Middle frontal gyrus (tissue), 1 donor: ENCODE measurements around the gene ASIC2.

Source experiments
- DNase-seq: peaks from one replicate; pipeline ENCODE4 v3.0.0-alpha.2; 2015; ENCODE audit warnings: low spot score; ENCODE audit errors: extremely low spot score

ASIC2 gene

GRCh38 chr17:33163533-33164168, 129.4 kb downstream of the ASIC2 start:
- no peak for DNase-seq

DNA sequence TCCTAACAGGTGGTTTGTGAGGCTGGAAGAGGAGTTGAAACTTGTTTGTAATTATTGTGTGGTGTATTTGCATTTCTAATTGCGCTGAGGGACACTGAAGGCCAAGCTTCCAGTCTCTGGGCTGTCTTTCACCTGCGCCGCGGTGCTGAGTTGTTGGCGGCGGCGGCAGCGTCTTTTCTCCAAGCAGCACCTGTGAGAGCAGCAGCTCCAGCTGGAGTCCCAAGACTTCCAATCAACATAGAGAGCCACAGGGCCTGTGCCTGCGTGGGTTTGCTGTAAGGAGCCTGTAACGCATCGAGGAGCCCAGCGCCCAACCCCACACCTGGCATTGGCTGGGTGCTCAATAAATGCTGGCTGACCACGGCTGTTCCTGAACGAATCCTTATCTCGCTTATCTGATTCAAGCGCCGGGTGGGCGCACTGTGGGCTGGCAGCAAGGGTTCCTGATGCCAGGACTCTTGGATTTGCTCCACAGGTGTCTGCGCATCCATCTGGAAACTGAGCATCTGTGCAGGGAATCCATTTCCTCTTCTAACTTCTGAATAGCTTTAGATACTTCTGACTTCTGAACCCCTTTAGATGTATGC, 138.1 kb downstream of the ASIC2 start:
- no peak for DNase-seq

DNA sequence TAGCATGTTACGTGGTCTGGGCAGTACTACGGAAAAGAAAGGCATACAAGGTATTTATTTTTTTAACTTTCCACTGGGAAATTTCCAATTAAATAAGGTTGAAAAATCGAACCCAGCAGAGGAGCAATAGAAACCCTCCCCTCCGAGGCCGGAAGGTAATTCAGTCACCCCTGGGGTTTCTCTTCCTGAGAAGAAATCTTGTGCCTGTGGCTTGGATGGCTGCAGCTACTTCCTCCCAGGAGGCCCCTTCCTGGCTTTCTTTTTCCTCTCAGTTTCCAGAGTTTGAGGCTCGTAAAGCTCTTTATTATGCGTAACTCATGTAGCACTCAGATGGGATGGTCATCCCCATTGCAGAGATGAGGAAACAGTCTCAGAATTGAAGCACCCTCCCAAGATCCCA, 140.3 kb downstream of the ASIC2 start:
- no peak for DNase-seq

GRCh38 chr17:33151565-33151964, 141.5 kb downstream of the ASIC2 start:
- no peak for DNase-seq

DNA sequence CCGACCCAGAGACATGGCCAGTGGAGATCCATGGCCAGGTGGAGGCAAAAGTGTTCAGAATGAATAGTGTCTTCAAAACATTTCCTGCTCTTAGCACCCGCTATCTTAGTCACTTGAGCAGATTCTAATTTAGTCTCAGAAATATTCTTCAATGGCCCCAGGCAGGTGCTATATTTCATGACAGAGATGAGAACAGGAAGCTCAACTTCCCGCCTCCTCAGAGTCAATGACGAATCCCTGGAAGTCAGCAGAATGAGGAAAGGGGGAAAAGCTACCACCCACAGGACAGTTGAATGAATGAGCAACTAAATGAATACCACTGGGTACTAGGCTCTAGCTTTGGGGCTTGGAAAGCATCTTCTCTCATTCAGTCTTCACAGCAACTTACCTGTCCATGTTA, 147.2 kb downstream of the ASIC2 start:
- DNase-seq = no peak

GRCh38 chr17:33144837-33145236, 148.3 kb downstream of the ASIC2 start:
- no peak for DNase-seq

DNA sequence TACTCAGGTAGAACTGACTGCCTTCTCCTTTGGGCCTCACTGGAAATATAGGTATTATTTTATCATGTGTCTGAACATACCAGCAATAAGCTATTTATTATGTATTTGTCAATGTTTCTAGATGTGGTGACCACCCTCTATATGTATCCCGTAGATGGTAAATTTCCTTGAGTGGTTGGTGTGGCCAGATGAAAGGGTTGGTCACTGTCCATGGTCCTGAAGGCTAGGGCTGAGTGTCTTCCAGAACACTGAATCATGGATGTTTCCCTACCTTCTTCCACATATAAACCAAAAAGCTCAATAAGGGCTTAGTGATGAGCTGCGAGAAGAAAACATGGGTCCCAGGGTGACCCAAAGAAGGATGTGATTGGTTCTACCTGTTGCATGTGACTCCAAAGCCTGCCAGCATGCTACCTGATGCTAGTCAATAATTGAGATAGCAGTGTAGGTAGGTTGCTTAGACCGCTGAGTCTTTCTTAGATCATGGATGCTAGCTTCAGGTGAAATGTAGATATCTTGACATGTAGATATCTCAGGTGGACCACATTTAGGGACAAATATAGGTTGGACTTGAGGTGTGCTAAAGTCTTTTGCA, 150.3 kb downstream of the ASIC2 start:
- no peak for DNase-seq

DNA sequence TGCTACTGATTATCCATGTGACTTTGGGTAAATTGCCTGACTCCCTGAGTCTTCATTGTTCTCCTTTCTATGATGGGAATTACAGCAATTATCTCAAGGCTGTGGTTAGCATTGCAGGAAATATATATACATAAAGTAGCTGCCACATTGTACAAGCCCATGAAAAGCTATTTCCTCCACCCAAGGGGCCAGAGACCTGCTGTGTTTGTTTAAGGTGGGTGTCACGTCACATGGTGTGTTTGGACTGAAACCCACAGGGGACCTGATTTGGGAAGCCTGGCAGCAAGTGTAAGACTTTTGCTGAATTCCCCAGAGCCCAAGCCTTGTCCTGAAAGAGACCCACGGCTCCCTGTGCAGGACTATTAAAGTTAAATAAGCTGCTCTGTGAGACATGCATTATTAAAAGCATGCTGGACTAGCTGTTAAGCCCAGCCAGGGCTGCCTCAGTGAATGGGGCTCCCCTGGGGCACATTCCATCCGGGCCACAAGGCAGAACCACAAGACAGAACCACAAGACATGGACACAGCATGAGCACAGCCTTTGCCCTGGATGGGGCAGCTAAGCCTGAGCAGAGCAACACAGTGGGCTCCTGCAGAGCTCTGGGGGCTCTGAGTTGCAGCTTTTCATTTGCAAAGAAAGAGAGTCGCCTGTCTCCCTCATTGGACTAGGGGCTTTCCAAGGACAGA, 152.5 kb downstream of the ASIC2 start:
- no peak for DNase-seq

DNA sequence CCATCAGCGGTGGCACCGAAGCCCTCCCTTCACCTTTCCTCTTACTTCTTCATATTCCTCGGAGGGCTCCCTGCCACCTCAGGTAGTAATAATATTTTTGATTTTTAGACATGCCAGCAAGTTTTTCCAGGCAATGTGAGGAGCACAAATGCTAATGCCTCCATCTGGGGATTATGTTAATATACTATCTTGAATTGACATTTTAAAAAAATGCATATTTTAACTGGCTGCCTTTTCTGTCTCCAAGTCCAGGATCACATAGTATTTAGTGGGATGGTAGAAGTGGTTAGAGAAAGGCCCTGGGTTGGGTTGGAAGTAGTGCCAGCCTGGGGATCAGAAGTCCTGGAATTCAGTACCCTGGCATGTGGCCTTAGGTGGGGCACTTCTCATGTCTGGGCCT, 154.5 kb downstream of the ASIC2 start:
- no peak for DNase-seq

DNA sequence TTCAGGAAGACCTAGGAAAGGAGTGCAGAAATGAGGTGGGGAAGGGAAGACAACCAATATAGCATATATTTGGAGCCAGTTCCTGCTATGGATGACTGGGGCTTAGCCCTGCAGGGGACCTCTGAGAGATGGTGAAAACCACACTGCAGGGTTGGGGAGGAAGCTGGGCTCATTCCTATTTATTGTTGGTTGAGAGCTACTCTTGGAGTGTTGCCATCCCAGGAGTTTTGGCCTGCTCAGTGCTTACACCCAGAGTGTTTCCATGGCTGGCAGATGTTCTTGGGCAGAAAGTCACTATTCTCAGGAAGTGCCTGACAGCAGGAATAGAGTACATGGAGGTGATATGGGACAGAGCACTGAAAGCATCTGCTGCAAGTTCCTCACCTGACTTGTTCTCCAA, 155.7 kb downstream of the ASIC2 start:
- no peak for DNase-seq

GRCh38 chr17:33135691-33136090, 157.4 kb downstream of the ASIC2 start:
- no peak for DNase-seq

GRCh38 chr17:33131620-33132019, 161.5 kb downstream of the ASIC2 start:
- DNase-seq = no peak

- DNase-seq = no peak
Measured at GRCh38 chr17:33127706-33128105, 165.4 kb downstream of the ASIC2 start.

DNA sequence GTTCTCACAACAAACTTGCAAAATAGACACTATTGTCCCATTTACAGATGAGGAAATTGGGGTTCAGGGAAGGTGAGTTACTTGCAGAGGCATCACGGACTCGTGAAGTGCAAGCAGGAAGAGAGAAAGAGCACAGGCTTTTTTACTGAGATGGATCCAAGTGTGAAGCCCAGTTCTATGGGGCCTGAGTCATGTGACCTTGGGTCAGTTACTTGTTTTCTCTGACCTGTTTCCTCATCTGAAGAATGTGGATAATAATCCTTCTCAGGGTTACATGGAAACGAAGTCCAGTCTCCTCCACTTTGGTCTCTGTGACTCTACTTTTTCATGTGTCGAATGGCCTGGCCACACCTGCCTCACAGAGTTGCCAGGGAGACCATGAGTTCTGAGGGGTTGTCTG, 167.0 kb downstream of the ASIC2 start:
- DNase-seq = no peak

DNA sequence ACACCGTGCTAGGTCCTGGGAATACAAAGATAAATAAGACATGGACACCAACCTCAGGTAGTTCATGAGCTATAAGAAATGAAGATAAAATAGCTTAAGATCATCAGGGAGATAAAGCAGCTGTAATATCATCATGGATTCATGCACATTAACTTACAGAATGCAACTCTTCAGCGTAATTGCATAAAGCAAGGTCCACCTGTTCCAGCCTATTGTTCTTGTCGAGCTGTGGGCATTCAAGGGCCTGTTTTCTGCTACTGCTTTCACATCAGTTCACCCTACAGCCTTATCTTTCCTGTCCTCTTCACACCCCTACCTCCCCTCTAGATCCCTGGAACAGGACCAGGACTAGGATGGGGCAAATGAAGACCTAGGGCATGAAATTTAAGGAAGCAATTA, 167.5 kb downstream of the ASIC2 start:
- DNase-seq = no peak

- no peak for DNase-seq
Measured at GRCh38 chr17:33124871-33125551, 168.1 kb downstream of the ASIC2 start.

GRCh38 chr17:33124185-33124584, 168.9 kb downstream of the ASIC2 start:
- no peak for DNase-seq

GRCh38 chr17:33121756-33122155, 171.3 kb downstream of the ASIC2 start:
- DNase-seq = no peak

DNA sequence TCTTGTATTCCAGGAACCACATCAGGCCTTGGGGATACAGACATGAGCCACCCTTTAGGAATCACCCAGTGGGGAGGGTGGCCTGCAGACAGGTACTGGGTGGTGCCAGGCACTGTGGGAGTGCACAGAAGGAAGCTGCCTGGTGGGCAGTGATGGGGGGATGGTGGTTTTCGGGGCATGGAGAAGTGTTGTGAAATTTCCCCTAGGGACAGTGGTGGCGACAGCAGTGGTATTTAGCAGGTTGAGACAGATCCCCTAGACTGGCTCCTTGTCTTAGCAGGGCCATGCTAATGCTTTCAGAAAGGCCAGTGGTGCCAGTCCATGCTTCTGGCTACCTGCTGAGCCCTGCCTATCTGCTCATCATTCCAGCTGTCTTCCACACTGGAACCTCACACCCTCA, 171.8 kb downstream of the ASIC2 start:
- DNase-seq = no peak

GRCh38 chr17:33120103-33120502, 173.0 kb downstream of the ASIC2 start:
- DNase-seq = peak; percentile 36

GRCh38 chr17:33118391-33119075, 174.6 kb downstream of the ASIC2 start:
- no peak for DNase-seq
